ENCODE data around the gene MGAT5B. TPM values are rescaled to one million over a fixed set of nuclear protein-coding genes. Genes with fewer than 3 reads are reported as not detected.
A peak's percentile ranks its signal among the peaks of the same experiment; 100 is the strongest.

MGAT5B gene
- total and polyA plus RNA-seq, 10 of the 15 experiments (the other 5 are each of a cell fraction or from before 2014, with no cell fraction given): 0.13 TPM; not detected in 9

DNA sequence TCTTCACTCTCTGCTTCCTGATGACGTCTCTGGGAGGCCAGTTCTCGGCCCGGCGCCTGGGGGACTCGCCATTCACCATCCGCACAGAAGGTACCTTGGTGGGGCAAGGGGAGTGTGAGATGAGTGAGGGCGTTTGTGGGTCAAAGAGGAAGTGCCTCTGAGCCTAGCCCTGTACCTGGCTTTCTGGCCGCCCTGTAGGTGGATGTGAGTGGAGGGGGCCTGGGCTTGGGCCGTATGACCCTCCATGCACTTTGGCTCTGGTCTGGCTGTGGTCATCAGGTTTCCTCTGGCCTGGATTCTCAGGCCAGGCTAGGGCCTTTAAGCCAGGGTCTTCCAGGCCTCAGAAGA is 4.6 kb downstream of the MGAT5B start:
- no peak for FAIRE-seq

GRCh38 chr17:76873856-76874255 is 5.7 kb downstream of the MGAT5B start:
- H3K4me3 ChIP-seq: no peak overlapping the region
- ATAC-seq: no peak
- 37% methylated on average over 4 of the region's 4 CpGs for WGBS (ENCODE audit: insufficient coverage, insufficient replicate concordance, low lambda C conversion rate, missing lambda C conversion rate)
- no peak for DNase-seq (ENCODE audit: low read depth, low spot score)
- no peak overlapping the region for H2AFZ ChIP-seq (ENCODE audit: control insufficient read depth, low read depth, low read length)
- TF ChIP-seq, protein P1, sequence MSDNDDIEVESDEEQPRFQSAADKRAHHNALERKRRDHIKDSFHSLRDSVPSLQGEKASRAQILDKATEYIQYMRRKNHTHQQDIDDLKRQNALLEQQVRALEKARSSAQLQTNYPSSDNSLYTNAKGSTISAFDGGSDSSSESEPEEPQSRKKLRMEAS (IDR thresholded peaks at IDR 0.05; ENCODE audit: low read depth, low read length): no peak
- TF ChIP-seq SIX5 (IDR thresholded peaks at IDR 0.05; ENCODE audit: low read depth, low read length, severe bottlenecking) (no peak), CHD2 (IDR thresholded peaks at IDR 0.05; ENCODE audit: borderline replicate concordance, low read depth, low read length) (no peak), E2F4 (IDR thresholded peaks at IDR 0.05; ENCODE audit: low read depth, low read length) (no peak)
- TF ChIP-seq, protein P2, sequence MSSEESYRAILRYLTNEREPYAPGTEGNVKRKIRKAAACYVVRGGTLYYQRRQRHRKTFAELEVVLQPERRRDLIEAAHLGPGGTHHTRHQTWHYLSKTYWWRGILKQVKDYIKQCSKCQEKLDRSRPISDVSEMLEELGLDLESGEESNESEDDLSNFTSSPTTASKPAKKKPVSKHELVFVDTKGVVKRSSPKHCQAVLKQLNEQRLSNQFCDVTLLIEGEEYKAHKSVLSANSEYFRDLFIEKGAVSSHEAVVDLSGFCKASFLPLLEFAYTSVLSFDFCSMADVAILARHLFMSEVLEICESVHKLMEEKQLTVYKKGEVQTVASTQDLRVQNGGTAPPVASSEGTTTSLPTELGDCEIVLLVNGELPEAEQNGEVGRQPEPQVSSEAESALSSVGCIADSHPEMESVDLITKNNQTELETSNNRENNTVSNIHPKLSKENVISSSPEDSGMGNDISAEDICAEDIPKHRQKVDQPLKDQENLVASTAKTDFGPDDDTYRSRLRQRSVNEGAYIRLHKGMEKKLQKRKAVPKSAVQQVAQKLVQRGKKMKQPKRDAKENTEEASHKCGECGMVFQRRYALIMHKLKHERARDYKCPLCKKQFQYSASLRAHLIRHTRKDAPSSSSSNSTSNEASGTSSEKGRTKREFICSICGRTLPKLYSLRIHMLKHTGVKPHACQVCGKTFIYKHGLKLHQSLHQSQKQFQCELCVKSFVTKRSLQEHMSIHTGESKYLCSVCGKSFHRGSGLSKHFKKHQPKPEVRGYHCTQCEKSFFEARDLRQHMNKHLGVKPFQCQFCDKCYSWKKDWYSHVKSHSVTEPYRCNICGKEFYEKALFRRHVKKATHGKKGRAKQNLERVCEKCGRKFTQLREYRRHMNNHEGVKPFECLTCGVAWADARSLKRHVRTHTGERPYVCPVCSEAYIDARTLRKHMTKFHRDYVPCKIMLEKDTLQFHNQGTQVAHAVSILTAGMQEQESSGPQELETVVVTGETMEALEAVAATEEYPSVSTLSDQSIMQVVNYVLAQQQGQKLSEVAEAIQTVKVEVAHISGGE (CRISPR knock-in tag; IDR thresholded peaks at IDR 0.05): no peak
- TF ChIP-seq, protein P3, sequence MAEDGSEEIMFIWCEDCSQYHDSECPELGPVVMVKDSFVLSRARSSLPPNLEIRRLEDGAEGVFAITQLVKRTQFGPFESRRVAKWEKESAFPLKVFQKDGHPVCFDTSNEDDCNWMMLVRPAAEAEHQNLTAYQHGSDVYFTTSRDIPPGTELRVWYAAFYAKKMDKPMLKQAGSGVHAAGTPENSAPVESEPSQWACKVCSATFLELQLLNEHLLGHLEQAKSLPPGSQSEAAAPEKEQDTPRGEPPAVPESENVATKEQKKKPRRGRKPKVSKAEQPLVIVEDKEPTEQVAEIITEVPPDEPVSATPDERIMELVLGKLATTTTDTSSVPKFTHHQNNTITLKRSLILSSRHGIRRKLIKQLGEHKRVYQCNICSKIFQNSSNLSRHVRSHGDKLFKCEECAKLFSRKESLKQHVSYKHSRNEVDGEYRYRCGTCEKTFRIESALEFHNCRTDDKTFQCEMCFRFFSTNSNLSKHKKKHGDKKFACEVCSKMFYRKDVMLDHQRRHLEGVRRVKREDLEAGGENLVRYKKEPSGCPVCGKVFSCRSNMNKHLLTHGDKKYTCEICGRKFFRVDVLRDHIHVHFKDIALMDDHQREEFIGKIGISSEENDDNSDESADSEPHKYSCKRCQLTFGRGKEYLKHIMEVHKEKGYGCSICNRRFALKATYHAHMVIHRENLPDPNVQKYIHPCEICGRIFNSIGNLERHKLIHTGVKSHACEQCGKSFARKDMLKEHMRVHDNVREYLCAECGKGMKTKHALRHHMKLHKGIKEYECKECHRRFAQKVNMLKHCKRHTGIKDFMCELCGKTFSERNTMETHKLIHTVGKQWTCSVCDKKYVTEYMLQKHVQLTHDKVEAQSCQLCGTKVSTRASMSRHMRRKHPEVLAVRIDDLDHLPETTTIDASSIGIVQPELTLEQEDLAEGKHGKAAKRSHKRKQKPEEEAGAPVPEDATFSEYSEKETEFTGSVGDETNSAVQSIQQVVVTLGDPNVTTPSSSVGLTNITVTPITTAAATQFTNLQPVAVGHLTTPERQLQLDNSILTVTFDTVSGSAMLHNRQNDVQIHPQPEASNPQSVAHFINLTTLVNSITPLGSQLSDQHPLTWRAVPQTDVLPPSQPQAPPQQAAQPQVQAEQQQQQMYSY (CRISPR knock-in tag; IDR thresholded peaks at IDR 0.05): no peak
- H3K4me2 ChIP-seq (ENCODE audit: control insufficient read depth, insufficient read depth): no peak overlapping the region
- peaks cover 5% of the 10 kb centered on the region; the same call in 1 of the 3 replicates for H3K9me3 ChIP-seq (replicated peaks; ENCODE audit: control insufficient read depth, insufficient read depth, low read length)
- ChIA-PET RAD21 (ENCODE audit: unreplicated experiment) (no interaction called here), CTCF (interaction anchor here (3.7 kb wide), 1 partner anchor 183 kb away, joined by 16 read pairs; no protein-coding TSS in a partner anchor), SMC1A (ENCODE audit: uncharacterized antibody, unreplicated experiment) (no interaction called here), POLR2A (no interaction called here)
- no peaks in the 10 kb centered on the region for H3K79me2 ChIP-seq (ENCODE audit: control insufficient read depth, insufficient read depth, low read length)
- H3K27me3 ChIP-seq (replicated peaks in 1 of 2; ENCODE audit: control insufficient read depth in 2 of 2, insufficient read depth in 2 of 2, low read length in 1 of 2): peaks cover 0 to 4% of the 10 kb centered on the region in 2 experiments; a peak in 3 of 4 replicates
- no peak for FAIRE-seq
- no peak overlapping the region for H3K9ac ChIP-seq (ENCODE audit: control insufficient read depth, insufficient read depth, low read length)
- no peaks in the 10 kb centered on the region for H3K36me3 ChIP-seq (ENCODE audit: control insufficient read depth in 2 of 2, insufficient read depth in 2 of 2, low read length in 1 of 2)
- H4K20me1 ChIP-seq (ENCODE audit: control insufficient read depth, insufficient read depth): no peaks in the 10 kb centered on the region
- no TSS peak for BruUV-seq (replicated peaks)
- in situ Hi-C loops (cut with MboI): no loop called here
- no peak overlapping the region for H3K27ac ChIP-seq (ENCODE audit: control insufficient read depth, insufficient read depth)
- intact Hi-C loops (cut with micrococcal nuclease; ENCODE audit: unreplicated experiment): no loop called here
- H3K4me1 ChIP-seq (ENCODE audit: control insufficient read depth, insufficient read depth, low read length): no peaks in the 10 kb centered on the region; the same call in 1 of the 2 replicates

More for the DNA sequence above, 4.6 kb downstream of the MGAT5B start:
- ATAC-seq: no peak
- ChIA-PET CTCF (interaction anchor here (3.7 kb wide), 1 partner anchor 184 kb away, joined by 16 read pairs; no protein-coding TSS in a partner anchor), SMC1A (ENCODE audit: uncharacterized antibody, unreplicated experiment) (no interaction called here), RAD21 (ENCODE audit: unreplicated experiment) (no interaction called here), POLR2A (no interaction called here)
- H3K4me3 ChIP-seq: no peak overlapping the region
- peaks cover 5% of the 10 kb centered on the region; the same call in 1 of the 3 replicates for H3K9me3 ChIP-seq (replicated peaks; ENCODE audit: control insufficient read depth, insufficient read depth, low read length)
- no peak overlapping the region for H3K27ac ChIP-seq (ENCODE audit: control insufficient read depth, insufficient read depth)
- H3K36me3 ChIP-seq (ENCODE audit: control insufficient read depth in 2 of 2, insufficient read depth in 2 of 2, low read length in 1 of 2): no peaks in the 10 kb centered on the region
- H3K27me3 ChIP-seq (replicated peaks in 1 of 2; ENCODE audit: control insufficient read depth in 2 of 2, insufficient read depth in 2 of 2, low read length in 1 of 2): peaks cover 0 to 5% of the 10 kb centered on the region in 2 experiments; a peak in 3 of 4 replicates
- H2AFZ ChIP-seq (ENCODE audit: control insufficient read depth, low read depth, low read length): no peak overlapping the region
- H4K20me1 ChIP-seq (ENCODE audit: control insufficient read depth, insufficient read depth): no peaks in the 10 kb centered on the region
- H3K9ac ChIP-seq (ENCODE audit: control insufficient read depth, insufficient read depth, low read length): no peak overlapping the region
- no peaks in the 10 kb centered on the region for H3K79me2 ChIP-seq (ENCODE audit: control insufficient read depth, insufficient read depth, low read length)
- WGBS (ENCODE audit: insufficient coverage, insufficient replicate concordance, low lambda C conversion rate, missing lambda C conversion rate): 10% methylated on average over 9 of the region's 9 CpGs
- H3K4me2 ChIP-seq (ENCODE audit: control insufficient read depth, insufficient read depth): no peak overlapping the region
- H3K4me1 ChIP-seq (ENCODE audit: control insufficient read depth, insufficient read depth, low read length): no peaks in the 10 kb centered on the region; the same call in 1 of the 2 replicates
- peak; percentile 31; the same call in 1 of the 2 replicates for TF ChIP-seq SPI1 (IDR thresholded peaks at IDR 0.05; ENCODE audit: borderline replicate concordance, insufficient read depth, low read depth, low read length)
- TF ChIP-seq CREM (IDR thresholded peaks at IDR 0.05; ENCODE audit: low read depth): no peak
- BruUV-seq (replicated peaks): no TSS peak
- in situ Hi-C loops (cut with MboI): no loop called here
- no peak for DNase-seq (ENCODE audit: low read depth, low spot score)
- intact Hi-C loops (cut with micrococcal nuclease; ENCODE audit: unreplicated experiment): no loop called here
